ENCODE results near the gene PHKG1. TPM values are rescaled to one million over a fixed set of nuclear protein-coding genes. Genes with fewer than 3 reads are reported as not detected.
A peak's percentile ranks its signal among the peaks of the same experiment; 100 is the strongest.

The PHKG1 gene
- total and polyA plus RNA-seq, 10 of the 15 experiments (the other 5 are each of a cell fraction or from before 2014, with no cell fraction given): 0.08 to 1.6 (median 0.44) TPM

DNA sequence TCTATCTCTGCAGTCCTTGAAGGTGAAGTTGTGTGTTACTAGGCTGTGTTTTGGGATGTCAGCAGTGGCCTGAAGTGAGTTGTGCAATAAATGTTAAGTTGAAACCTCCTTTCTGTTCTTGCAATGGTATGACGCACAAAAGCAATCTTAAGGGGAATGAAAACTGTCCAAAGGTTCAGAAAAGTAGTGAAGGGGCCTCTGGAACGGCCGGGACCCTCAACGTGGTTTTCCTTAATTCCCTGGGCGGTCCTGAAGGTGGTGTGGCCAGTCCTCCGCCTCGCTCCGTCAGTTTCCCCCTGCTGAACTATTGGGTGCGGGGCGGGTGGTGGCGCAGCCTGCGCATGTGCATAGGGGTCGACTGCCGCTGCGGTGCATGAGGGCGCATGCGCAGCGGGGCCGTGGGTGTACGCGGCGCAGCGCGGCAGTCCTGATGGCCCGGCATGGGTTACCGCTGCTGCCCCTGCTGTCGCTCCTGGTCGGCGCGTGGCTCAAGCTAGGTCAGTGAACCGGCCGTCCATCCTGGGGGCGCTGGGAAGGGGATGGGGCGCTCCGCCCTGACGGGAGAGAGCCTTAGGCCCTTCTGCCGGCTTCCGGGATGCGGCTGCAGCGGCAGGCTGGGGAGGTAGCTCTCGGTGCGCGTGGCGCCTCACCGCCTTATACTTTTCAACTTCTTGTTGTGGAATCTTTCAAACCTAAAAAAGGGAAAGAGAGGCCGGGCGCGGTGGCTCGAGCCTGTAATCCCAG lies 28.7 kb downstream of the PHKG1 start, which contains the start of gene SUMF2 (continued):
- TF ChIP-seq, protein P1, sequence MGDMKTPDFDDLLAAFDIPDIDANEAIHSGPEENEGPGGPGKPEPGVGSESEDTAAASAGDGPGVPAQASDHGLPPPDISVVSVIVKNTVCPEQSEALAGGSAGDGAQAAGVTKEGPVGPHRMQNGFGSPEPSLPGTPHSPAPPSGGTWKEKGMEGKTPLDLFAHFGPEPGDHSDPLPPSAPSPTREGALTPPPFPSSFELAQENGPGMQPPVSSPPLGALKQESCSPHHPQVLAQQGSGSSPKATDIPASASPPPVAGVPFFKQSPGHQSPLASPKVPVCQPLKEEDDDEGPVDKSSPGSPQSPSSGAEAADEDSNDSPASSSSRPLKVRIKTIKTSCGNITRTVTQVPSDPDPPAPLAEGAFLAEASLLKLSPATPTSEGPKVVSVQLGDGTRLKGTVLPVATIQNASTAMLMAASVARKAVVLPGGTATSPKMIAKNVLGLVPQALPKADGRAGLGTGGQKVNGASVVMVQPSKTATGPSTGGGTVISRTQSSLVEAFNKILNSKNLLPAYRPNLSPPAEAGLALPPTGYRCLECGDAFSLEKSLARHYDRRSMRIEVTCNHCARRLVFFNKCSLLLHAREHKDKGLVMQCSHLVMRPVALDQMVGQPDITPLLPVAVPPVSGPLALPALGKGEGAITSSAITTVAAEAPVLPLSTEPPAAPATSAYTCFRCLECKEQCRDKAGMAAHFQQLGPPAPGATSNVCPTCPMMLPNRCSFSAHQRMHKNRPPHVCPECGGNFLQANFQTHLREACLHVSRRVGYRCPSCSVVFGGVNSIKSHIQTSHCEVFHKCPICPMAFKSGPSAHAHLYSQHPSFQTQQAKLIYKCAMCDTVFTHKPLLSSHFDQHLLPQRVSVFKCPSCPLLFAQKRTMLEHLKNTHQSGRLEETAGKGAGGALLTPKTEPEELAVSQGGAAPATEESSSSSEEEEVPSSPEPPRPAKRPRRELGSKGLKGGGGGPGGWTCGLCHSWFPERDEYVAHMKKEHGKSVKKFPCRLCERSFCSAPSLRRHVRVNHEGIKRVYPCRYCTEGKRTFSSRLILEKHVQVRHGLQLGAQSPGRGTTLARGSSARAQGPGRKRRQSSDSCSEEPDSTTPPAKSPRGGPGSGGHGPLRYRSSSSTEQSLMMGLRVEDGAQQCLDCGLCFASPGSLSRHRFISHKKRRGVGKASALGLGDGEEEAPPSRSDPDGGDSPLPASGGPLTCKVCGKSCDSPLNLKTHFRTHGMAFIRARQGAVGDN (IDR thresholded peaks at IDR 0.05): peak; percentile 90
- no peak for TF ChIP-seq ESRRA (IDR thresholded peaks at IDR 0.05; ENCODE audit: low read length)
- TF ChIP-seq, protein P2, sequence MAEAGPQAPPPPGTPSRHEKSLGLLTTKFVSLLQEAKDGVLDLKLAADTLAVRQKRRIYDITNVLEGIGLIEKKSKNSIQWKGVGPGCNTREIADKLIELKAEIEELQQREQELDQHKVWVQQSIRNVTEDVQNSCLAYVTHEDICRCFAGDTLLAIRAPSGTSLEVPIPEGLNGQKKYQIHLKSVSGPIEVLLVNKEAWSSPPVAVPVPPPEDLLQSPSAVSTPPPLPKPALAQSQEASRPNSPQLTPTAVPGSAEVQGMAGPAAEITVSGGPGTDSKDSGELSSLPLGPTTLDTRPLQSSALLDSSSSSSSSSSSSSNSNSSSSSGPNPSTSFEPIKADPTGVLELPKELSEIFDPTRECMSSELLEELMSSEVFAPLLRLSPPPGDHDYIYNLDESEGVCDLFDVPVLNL (IDR thresholded peaks at IDR 0.05; ENCODE audit: low read depth, low read length): no peak
- no peak for TF ChIP-seq CREM (IDR thresholded peaks at IDR 0.05; ENCODE audit: low read depth)
- no peak for TF ChIP-seq ZBED1 (IDR thresholded peaks at IDR 0.05; ENCODE audit: borderline replicate concordance)
- TF ChIP-seq YBX1 (IDR thresholded peaks at IDR 0.05): no peak
- no peak; the same call in 1 of the 2 replicates for TF ChIP-seq CREB1 (IDR thresholded peaks at IDR 0.05; ENCODE audit: low read depth)
- peak; percentile 73; the same call in 1 of the 2 replicates for TF ChIP-seq PAX5 (IDR thresholded peaks at IDR 0.05; ENCODE audit: borderline replicate concordance, low read depth, low read length)
- TF ChIP-seq, protein P3, sequence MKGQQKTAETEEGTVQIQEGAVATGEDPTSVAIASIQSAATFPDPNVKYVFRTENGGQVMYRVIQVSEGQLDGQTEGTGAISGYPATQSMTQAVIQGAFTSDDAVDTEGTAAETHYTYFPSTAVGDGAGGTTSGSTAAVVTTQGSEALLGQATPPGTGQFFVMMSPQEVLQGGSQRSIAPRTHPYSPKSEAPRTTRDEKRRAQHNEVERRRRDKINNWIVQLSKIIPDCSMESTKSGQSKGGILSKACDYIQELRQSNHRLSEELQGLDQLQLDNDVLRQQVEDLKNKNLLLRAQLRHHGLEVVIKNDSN (IDR thresholded peaks at IDR 0.05; ENCODE audit: borderline replicate concordance, extremely low read length, insufficient read depth, low read depth, low read length): no peak
- TF ChIP-seq SRF (IDR thresholded peaks at IDR 0.05; ENCODE audit: low read depth in 2 of 2, low read length in 2 of 2): no peak
- TF ChIP-seq, protein P4, sequence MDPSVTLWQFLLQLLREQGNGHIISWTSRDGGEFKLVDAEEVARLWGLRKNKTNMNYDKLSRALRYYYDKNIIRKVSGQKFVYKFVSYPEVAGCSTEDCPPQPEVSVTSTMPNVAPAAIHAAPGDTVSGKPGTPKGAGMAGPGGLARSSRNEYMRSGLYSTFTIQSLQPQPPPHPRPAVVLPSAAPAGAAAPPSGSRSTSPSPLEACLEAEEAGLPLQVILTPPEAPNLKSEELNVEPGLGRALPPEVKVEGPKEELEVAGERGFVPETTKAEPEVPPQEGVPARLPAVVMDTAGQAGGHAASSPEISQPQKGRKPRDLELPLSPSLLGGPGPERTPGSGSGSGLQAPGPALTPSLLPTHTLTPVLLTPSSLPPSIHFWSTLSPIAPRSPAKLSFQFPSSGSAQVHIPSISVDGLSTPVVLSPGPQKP (IDR thresholded peaks at IDR 0.05; ENCODE audit: low read depth, low read length): no peak
- no peak for TF ChIP-seq PAX8 (IDR thresholded peaks at IDR 0.05)
- peak; percentile 52; the same call in 1 of the 2 replicates for TF ChIP-seq SMARCA5 (IDR thresholded peaks at IDR 0.05)
- no peak; a peak in 1 of 4 replicates for TF ChIP-seq IKZF2 (IDR thresholded peaks at IDR 0.05)
- TF ChIP-seq, protein P5, sequence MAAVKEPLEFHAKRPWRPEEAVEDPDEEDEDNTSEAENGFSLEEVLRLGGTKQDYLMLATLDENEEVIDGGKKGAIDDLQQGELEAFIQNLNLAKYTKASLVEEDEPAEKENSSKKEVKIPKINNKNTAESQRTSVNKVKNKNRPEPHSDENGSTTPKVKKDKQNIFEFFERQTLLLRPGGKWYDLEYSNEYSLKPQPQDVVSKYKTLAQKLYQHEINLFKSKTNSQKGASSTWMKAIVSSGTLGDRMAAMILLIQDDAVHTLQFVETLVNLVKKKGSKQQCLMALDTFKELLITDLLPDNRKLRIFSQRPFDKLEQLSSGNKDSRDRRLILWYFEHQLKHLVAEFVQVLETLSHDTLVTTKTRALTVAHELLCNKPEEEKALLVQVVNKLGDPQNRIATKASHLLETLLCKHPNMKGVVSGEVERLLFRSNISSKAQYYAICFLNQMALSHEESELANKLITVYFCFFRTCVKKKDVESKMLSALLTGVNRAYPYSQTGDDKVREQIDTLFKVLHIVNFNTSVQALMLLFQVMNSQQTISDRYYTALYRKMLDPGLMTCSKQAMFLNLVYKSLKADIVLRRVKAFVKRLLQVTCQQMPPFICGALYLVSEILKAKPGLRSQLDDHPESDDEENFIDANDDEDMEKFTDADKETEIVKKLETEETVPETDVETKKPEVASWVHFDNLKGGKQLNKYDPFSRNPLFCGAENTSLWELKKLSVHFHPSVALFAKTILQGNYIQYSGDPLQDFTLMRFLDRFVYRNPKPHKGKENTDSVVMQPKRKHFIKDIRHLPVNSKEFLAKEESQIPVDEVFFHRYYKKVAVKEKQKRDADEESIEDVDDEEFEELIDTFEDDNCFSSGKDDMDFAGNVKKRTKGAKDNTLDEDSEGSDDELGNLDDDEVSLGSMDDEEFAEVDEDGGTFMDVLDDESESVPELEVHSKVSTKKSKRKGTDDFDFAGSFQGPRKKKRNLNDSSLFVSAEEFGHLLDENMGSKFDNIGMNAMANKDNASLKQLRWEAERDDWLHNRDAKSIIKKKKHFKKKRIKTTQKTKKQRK (IDR thresholded peaks at IDR 0.05; ENCODE audit: low read depth, low read length): no peak
- TF ChIP-seq SREBF2 (IDR thresholded peaks at IDR 0.05; ENCODE audit: low read length): no peak
